GM12878 (cell line): ENCODE results near the gene GK. TPM values are rescaled to one million over a fixed set of nuclear protein-coding genes. Genes with fewer than 3 reads are reported as not detected.

Experiments used
- ATAC-seq: fragments of 200-7000 bp; cut with Tn5 transposase; 3 replicates; pipeline ENCODE4 v1.9.1; 2020; ENCODE audit warnings: mild to moderate bottlenecking, moderate library complexity
- BruUV-seq: library from RNA; stranded (reverse); fragments of 400-500 nt; replicated peaks from 2 replicates; lab custom pipeline; 2021; lab: Mats Ljungman, UMichigan
- CTCF ChIA-PET: fragments of 300-600 bp; sonication (Branson Sonifier 250); formaldehyde crosslinking; extraction: SDS; loops from one replicate; lab custom pipeline; 2021; ENCODE audit warnings: inconsistent platforms; lab: Yijun Ruan, JAX
- POLR2A ChIA-PET: fragments of 350-600 bp; formaldehyde crosslinking; extraction: SDS; loops from one replicate; lab custom pipeline; 2021; ENCODE audit warnings: inconsistent platforms; lab: Charles Lee
- RAD21 ChIA-PET: fragments of 300-600 bp; sonication (Branson Sonifier 250); formaldehyde crosslinking; loops from one replicate; lab custom pipeline; 2023; ENCODE audit warnings: antibody characterized with exemption; ENCODE audit not compliant: unreplicated experiment; lab: Charles Lee
- SMC1A ChIA-PET: fragments of 300-600 bp; sonication (Branson Sonifier 250); formaldehyde crosslinking; loops from one replicate; lab custom pipeline; 2023; ENCODE audit not compliant: unreplicated experiment, uncharacterized antibody; lab: Charles Lee
- DNase-seq: peaks from one replicate; pipeline ENCODE4 v3.0.0-alpha.2; 2011; ENCODE audit warnings: low read depth, low spot score
- FAIRE-seq: peaks from 3 replicates; lab custom pipeline; 2011; peaks lifted over from hg19 to GRCh38; lab: Jason Lieb, UNC
- H2AFZ ChIP-seq: 2 replicates; pipeline ENCODE4 v1.6.0; 2011; ENCODE audit warnings: low read depth, low read length, control low read depth; ENCODE audit not compliant: control insufficient read depth
- H3K27ac ChIP-seq: 2 replicates; pipeline ENCODE4 v1.5.1; 2011; ENCODE audit warnings: control low read depth; ENCODE audit not compliant: control insufficient read depth, insufficient read depth
- H3K27me3 ChIP-seq, 2 experiments: replicated peaks in 1 of 2; 2 replicates each; pipeline versions ENCODE4 v1.6.0 to v1.6.1; 2011; ENCODE audit warnings: low read length in 1 of 2; ENCODE audit not compliant: control insufficient read depth in 2 of 2, insufficient read depth in 2 of 2
- H3K36me3 ChIP-seq, 2 experiments: 2 replicates each; pipeline ENCODE4 v1.5.1; 2011; ENCODE audit warnings: low read length in 1 of 2; ENCODE audit not compliant: control insufficient read depth in 2 of 2, insufficient read depth in 2 of 2
- H3K4me1 ChIP-seq: 2 replicates; pipeline ENCODE4 v1.6.1; 2011; ENCODE audit warnings: mild to moderate bottlenecking, low read length, moderate library complexity, mixed read lengths; ENCODE audit not compliant: control insufficient read depth, insufficient read depth
- H3K4me2 ChIP-seq: 2 replicates; pipeline ENCODE4 v1.6.0; 2011; ENCODE audit warnings: control low read depth; ENCODE audit not compliant: control insufficient read depth, insufficient read depth
- H3K4me3 ChIP-seq: fragments of 200-600 bp; sonication (generic); 2 replicates; pipeline ENCODE4 v1.5.1; 2016
- H3K79me2 ChIP-seq: 2 replicates; pipeline ENCODE4 v1.6.0; 2011; ENCODE audit warnings: low read length; ENCODE audit not compliant: control insufficient read depth, insufficient read depth
- H3K9ac ChIP-seq: 2 replicates; pipeline ENCODE4 v1.8.0; 2011; ENCODE audit warnings: low read length, control low read depth, mixed read lengths; ENCODE audit not compliant: control insufficient read depth, insufficient read depth
- H3K9me3 ChIP-seq: replicated peaks from 3 replicates; pipeline ENCODE4 v1.5.1; 2011; ENCODE audit warnings: mild to moderate bottlenecking, low read length; ENCODE audit not compliant: control insufficient read depth, insufficient read depth
- H4K20me1 ChIP-seq: 2 replicates; pipeline ENCODE4 v1.6.0; 2011; ENCODE audit not compliant: control insufficient read depth, insufficient read depth
- BACH1 ChIP-seq: fragments of 450-650 bp; IDR thresholded peaks from 2 replicates; pipeline ENCODE4 v1.6.1; 2017; ENCODE audit warnings: mild to moderate bottlenecking, borderline replicate concordance
- BMI1 ChIP-seq: fragments of 450-650 bp; IDR thresholded peaks from 2 replicates; pipeline ENCODE4 v1.6.1; 2016; ENCODE audit warnings: mild to moderate bottlenecking, moderate library complexity, borderline replicate concordance
- CREM ChIP-seq: IDR thresholded peaks from 2 replicates; pipeline ENCODE4 v1.6.1; 2014; ENCODE audit warnings: antibody characterized with exemption, low read depth
- E2F8 ChIP-seq: fragments of 450-650 bp; IDR thresholded peaks from 2 replicates; pipeline ENCODE4 v1.6.1; 2018; ENCODE audit warnings: mild to moderate bottlenecking, low read depth, moderate library complexity; ENCODE audit not compliant: partially characterized antibody
- HDAC6 ChIP-seq: fragments of 200-600 bp; sonication (generic); IDR thresholded peaks from one replicate; pipeline ENCODE4 v1.8.0; 2017; ENCODE audit warnings: antibody characterized with exemption; ENCODE audit not compliant: unreplicated experiment
- IRF5 ChIP-seq: fragments of 450-650 bp; IDR thresholded peaks from 2 replicates; pipeline ENCODE4 v1.6.1; 2017; ENCODE audit warnings: borderline replicate concordance
- MAX ChIP-seq: IDR thresholded peaks from 2 replicates; pipeline ENCODE4 v1.6.1; 2012; ENCODE audit warnings: low read depth, low read length, improper control_type of control experiment
- MXI1 ChIP-seq: fragments of 150-350 bp; IDR thresholded peaks from 2 replicates; pipeline ENCODE4 v1.6.1; 2011; ENCODE audit warnings: low read depth, mild to moderate bottlenecking, inconsistent platforms, low read length, improper control_type of control experiment
- NR2F1 ChIP-seq: fragments of 450-650 bp; conservative IDR thresholded peaks from 2 replicates; pipeline ENCODE4 v1.6.1; 2017; ENCODE audit warnings: mild to moderate bottlenecking
- POLR2AphosphoS5 ChIP-seq: IDR thresholded peaks from 2 replicates; pipeline ENCODE4 v1.6.1; 2011; ENCODE audit warnings: mild to moderate bottlenecking, low read length, inconsistent platforms
- RELB ChIP-seq: fragments of 450-650 bp; IDR thresholded peaks from 2 replicates; pipeline ENCODE4 v1.6.1; 2017; ENCODE audit warnings: low read depth, mild to moderate bottlenecking, moderate library complexity
- SIX5 ChIP-seq: IDR thresholded peaks from 2 replicates; pipeline ENCODE4 v1.6.1; 2011; ENCODE audit warnings: mild to moderate bottlenecking, low read depth, low read length, moderate library complexity; ENCODE audit not compliant: severe bottlenecking
- WGBS: methylation state at CpG from one replicate; pipeline ENCODE4 v1.1.6; 2016; ENCODE audit warnings: low lambda C conversion rate; ENCODE audit not compliant: insufficient replicate concordance, insufficient coverage; ENCODE audit errors: missing lambda C conversion rate; 5-methylcytosine and 5-hydroxymethylcytosine counted together
- in situ Hi-C: fragments of 300-500 bp; cut with MboI; formaldehyde crosslinking; loops from 9 replicates; pipeline ENCODE4 v1.14.3; 2018; ENCODE audit warnings: mixed read lengths
- intact Hi-C: fragments of 100-400 bp; cut with micrococcal nuclease; formaldehyde crosslinking; loops from one replicate; pipeline ENCODE4 v1.14.2; 2022; ENCODE audit not compliant: unreplicated experiment
- polyA plus RNA-seq, 11 experiments: library from polyadenylated mRNA; depleted of rRNA in 4 of 11; unstranded in 6 of 11; stranded (reverse) in 5 of 11; fragments of >200 nt; fragmentation: Nextera tagmentation in 4 of 11; fragmentation: Illumina TruSeq in 1 of 11; extraction: Ambion mirVana in 4 of 11; extraction: Trizol in 1 of 11; gene quantifications; 1 replicate in 1 of 11; 2 replicates in 10 of 11; pipeline versions ENCODE4 v1.2.1 to v1.2.3, GENCODE V29; 2011 to 2016; ENCODE audit warnings: inconsistent platforms in 2 of 11, missing spikeins in 2 of 11, low read depth in 1 of 11
- total RNA-seq, 4 experiments: library from RNA; depleted of rRNA in 3 of 4; stranded (reverse); fragments of >200 nt in 3 of 4; fragmentation: Illumina TruSeq in 1 of 4; extraction: Trizol in 1 of 4; gene quantifications; 2 replicates each; pipeline versions ENCODE4 v1.2.1 to v1.2.3, GENCODE V29; 2013 to 2021

The GK gene
- total and polyA plus RNA-seq, 10 of the 15 experiments (the other 5 are each of a cell fraction or from before 2014, with no cell fraction given) = 6.3 to 22.3 (median 11.1) TPM

GRCh38 chrX:30620980-30621618 lies 32.1 kb upstream of the GK start:
- Histone ChIP-seq H3K27ac (no peak overlapping the region), H3K36me3 (no peaks in the 10 kb centered on the region), H3K9ac (no peak overlapping the region), H4K20me1 (no peaks in the 10 kb centered on the region), H3K27me3 (no peaks in the 10 kb centered on the region), H3K9me3 (peaks cover 2% of the 10 kb centered on the region; the same call in 1 of the 3 replicates), H3K4me1 (no peaks in the 10 kb centered on the region), H3K4me3 (no peak overlapping the region), H3K4me2 (no peak overlapping the region), H2AFZ (no peak overlapping the region), H3K79me2 (no peaks in the 10 kb centered on the region)
- in situ Hi-C loops (no loop called here), intact Hi-C loops (no loop called here)
- ATAC-seq (no peak), DNase-seq (no peak), FAIRE-seq (no peak)
- RAD21 ChIA-PET = no interaction called here
- 0% methylated on average over 2 of the region's 2 CpGs for WGBS
- CTCF ChIA-PET = interaction anchor here (1.3 kb wide), 1 partner anchor 114 kb away, joined by 3 read pairs; no protein-coding TSS in a partner anchor
- BruUV-seq = no TSS peak
- TF ChIP-seq E2F8 (no peak), BACH1 (no peak), SIX5 (no peak), IRF5 (no peak), NR2F1 (no peak), MXI1 (no peak), HDAC6 (no peak), POLR2AphosphoS5 (no peak), RELB (no peak), BMI1 (no peak), CREM (no peak), MAX (no peak)
- SMC1A ChIA-PET = interaction anchor here (1.0 kb wide), 1 partner anchor 30 kb away, joined by 4 read pairs; no protein-coding TSS in a partner anchor
- POLR2A ChIA-PET = no interaction called here
